ENCODE data around the gene TRPM5. TPM values are rescaled to one million over a fixed set of nuclear protein-coding genes. Genes with fewer than 3 reads are reported as not detected.

TRPM5 gene
- polyA plus RNA-seq, 1 donor (not counting 4 experiments of a cell fraction or from before 2014, with no cell fraction given): not detected

DNA sequence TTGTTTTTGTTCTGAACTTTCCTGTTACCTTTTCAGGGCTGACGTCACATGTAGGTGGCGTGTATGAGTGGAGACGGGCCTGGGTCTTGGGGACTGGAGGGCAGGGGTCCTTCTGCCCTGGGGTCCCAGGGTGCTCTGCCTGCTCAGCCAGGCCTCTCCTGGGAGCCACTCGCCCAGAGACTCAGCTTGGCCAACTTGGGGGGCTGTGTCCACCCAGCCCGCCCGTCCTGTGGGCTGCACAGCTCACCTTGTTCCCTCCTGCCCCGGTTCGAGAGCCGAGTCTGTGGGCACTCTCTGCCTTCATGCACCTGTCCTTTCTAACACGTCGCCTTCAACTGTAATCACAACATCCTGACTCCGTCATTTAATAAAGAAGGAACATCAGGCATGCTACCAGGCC lies 47.3 kb downstream of the TRPM5 start:
- Histone ChIP-seq H3K9me1 (ENCODE audit: control insufficient read depth, extremely low read depth, insufficient read depth, low read length) (no peaks in the 10 kb centered on the region), H3K27ac (ENCODE audit: control insufficient read depth, insufficient read depth, low read length) (no peak overlapping the region), H3K9me3 (ENCODE audit: control insufficient read depth, low read depth, low read length) (no peaks in the 10 kb centered on the region), H3K4me2 (ENCODE audit: control insufficient read depth, extremely low read depth, insufficient read depth, low read depth, low read length) (no peak overlapping the region), H2AFZ (ENCODE audit: control insufficient read depth, low read length) (no peak overlapping the region), H3K36me3 (ENCODE audit: control insufficient read depth in 2 of 2, extremely low read depth in 1 of 2, insufficient read depth in 2 of 2, low read length in 2 of 2) (peaks cover 33 to 34% of the 10 kb centered on the region in 2 experiments), H3K79me2 (ENCODE audit: control insufficient read depth, insufficient read depth, low read length) (peaks cover 41% of the 10 kb centered on the region), H3K27me3 (ENCODE audit: control insufficient read depth, extremely low read depth, insufficient read depth, low read length) (no peaks in the 10 kb centered on the region), H3K9ac (ENCODE audit: control insufficient read depth, extremely low read depth, insufficient read depth, low read length) (no peak overlapping the region), H4K20me1 (ENCODE audit: control insufficient read depth, extremely low read depth, insufficient read depth, low read length) (peaks cover 2% of the 10 kb centered on the region), H3K4me3 (ENCODE audit: control insufficient read depth in 2 of 3, extremely low read depth in 1 of 3, insufficient read depth in 2 of 3, low read depth in 1 of 3, low read length in 3 of 3) (no peak overlapping the region), H3K4me1 (ENCODE audit: control insufficient read depth, extremely low read depth, insufficient read depth, low read length) (peaks cover 18% of the 10 kb centered on the region)
- DNase-seq (ENCODE audit: low read depth, low spot score): no peak
- no peak for FAIRE-seq
- TF ChIP-seq, protein P1, sequence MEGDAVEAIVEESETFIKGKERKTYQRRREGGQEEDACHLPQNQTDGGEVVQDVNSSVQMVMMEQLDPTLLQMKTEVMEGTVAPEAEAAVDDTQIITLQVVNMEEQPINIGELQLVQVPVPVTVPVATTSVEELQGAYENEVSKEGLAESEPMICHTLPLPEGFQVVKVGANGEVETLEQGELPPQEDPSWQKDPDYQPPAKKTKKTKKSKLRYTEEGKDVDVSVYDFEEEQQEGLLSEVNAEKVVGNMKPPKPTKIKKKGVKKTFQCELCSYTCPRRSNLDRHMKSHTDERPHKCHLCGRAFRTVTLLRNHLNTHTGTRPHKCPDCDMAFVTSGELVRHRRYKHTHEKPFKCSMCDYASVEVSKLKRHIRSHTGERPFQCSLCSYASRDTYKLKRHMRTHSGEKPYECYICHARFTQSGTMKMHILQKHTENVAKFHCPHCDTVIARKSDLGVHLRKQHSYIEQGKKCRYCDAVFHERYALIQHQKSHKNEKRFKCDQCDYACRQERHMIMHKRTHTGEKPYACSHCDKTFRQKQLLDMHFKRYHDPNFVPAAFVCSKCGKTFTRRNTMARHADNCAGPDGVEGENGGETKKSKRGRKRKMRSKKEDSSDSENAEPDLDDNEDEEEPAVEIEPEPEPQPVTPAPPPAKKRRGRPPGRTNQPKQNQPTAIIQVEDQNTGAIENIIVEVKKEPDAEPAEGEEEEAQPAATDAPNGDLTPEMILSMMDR (optimal IDR thresholded peaks at IDR 0.05 in 1 of 3, IDR thresholded peaks at IDR 0.05 in 1 of 3, conservative IDR thresholded peaks at IDR 0.05 in 1 of 3; ENCODE audit: extremely low read depth in 1 of 3, insufficient read depth in 2 of 3, low read length in 3 of 3): no peak
- TF ChIP-seq EZH2 (IDR thresholded peaks at IDR 0.05; ENCODE audit: low read length): no peak
- dilution Hi-C loops (cut with MboI; ENCODE audit: extremely low pct_ligation_motif_present, low sequenced_read_pairs): no loop called here

DNA sequence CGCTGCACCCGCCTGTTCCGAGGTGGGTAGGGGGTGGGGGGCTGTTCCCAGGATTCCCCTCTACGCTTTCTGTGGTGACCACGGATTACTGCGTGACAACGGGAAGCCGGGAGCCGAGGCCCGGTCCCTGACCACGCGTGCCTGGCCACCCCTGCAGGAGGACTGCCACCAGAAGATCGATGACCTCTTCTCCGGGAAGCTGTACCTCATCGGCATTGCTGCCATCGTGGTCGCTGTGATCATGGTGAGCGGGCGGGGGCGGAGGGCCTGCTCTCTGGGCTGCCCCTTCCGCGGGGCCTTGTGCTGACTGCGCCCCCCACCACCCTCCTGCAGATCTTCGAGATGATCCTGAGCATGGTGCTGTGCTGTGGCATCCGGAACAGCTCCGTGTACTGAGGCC lies 47.8 kb downstream of the TRPM5 start:
- Histone ChIP-seq H3K27ac (ENCODE audit: control insufficient read depth, insufficient read depth, low read length) (no peak overlapping the region), H3K4me2 (ENCODE audit: control insufficient read depth, extremely low read depth, insufficient read depth, low read depth, low read length) (no peak overlapping the region), H3K27me3 (ENCODE audit: control insufficient read depth, extremely low read depth, insufficient read depth, low read length) (no peaks in the 10 kb centered on the region), H3K9me3 (ENCODE audit: control insufficient read depth, low read depth, low read length) (no peaks in the 10 kb centered on the region), H3K79me2 (ENCODE audit: control insufficient read depth, insufficient read depth, low read length) (peaks cover 41% of the 10 kb centered on the region), H2AFZ (ENCODE audit: control insufficient read depth, low read length) (no peak overlapping the region), H3K4me1 (ENCODE audit: control insufficient read depth, extremely low read depth, insufficient read depth, low read length) (peaks cover 13% of the 10 kb centered on the region), H3K4me3 (ENCODE audit: control insufficient read depth in 2 of 3, extremely low read depth in 1 of 3, insufficient read depth in 2 of 3, low read depth in 1 of 3, low read length in 3 of 3) (no peak overlapping the region), H3K36me3 (ENCODE audit: control insufficient read depth in 2 of 2, extremely low read depth in 1 of 2, insufficient read depth in 2 of 2, low read length in 2 of 2) (peaks cover 34 to 39% of the 10 kb centered on the region in 2 experiments), H3K9me1 (ENCODE audit: control insufficient read depth, extremely low read depth, insufficient read depth, low read length) (no peaks in the 10 kb centered on the region), H3K9ac (ENCODE audit: control insufficient read depth, extremely low read depth, insufficient read depth, low read length) (no peak overlapping the region), H4K20me1 (ENCODE audit: control insufficient read depth, extremely low read depth, insufficient read depth, low read length) (peaks cover 2% of the 10 kb centered on the region)
- FAIRE-seq: no peak
- no peak for DNase-seq (ENCODE audit: low read depth, low spot score)
- TF ChIP-seq EZH2 (IDR thresholded peaks at IDR 0.05; ENCODE audit: low read length): no peak
- TF ChIP-seq, protein P1 (optimal IDR thresholded peaks at IDR 0.05 in 1 of 3, IDR thresholded peaks at IDR 0.05 in 1 of 3, conservative IDR thresholded peaks at IDR 0.05 in 1 of 3; ENCODE audit: extremely low read depth in 1 of 3, insufficient read depth in 2 of 3, low read length in 3 of 3): no peak
- dilution Hi-C loops (cut with MboI; ENCODE audit: extremely low pct_ligation_motif_present, low sequenced_read_pairs): no loop called here
